SU-DHL-6 (cell line): Measurements from ENCODE around the gene GOLGA1.
"Not testable (repeated sequence)": the region's sequence is repeated elsewhere in the genome, so short reads cannot be mapped to it uniquely, and the experiment has no call there.

Source experiments
- H2AFZ ChIP-seq: fragments of 200-600 bp; sonication (generic); 2 replicates; pipeline ENCODE4 v1.6.1; 2014; ENCODE audit warnings: low read depth, mild to moderate bottlenecking, moderate library complexity, mixed read lengths, antibody characterized with exemption, low read length; ENCODE audit not compliant: severe bottlenecking
- H3F3A ChIP-seq: fragments of 200-600 bp; shearing (Covaris generic); 2 replicates; pipeline ENCODE4 v1.6.0; 2016; ENCODE audit warnings: antibody characterized with exemption, mild to moderate bottlenecking; ENCODE audit not compliant: insufficient read depth
- H3K27ac ChIP-seq: fragments of 200-600 bp; sonication (generic); 2 replicates; pipeline ENCODE4 v1.5.1; 2016; ENCODE audit warnings: low read depth, mild to moderate bottlenecking, low read length, moderate library complexity, mixed read lengths
- H3K27me3 ChIP-seq: fragments of 200-600 bp; sonication (generic), shearing (Covaris generic); 2 replicates; pipeline ENCODE4 v1.6.0; 2014; ENCODE audit warnings: mild to moderate bottlenecking, low read length
- H3K36me3 ChIP-seq: fragments of 200-600 bp; sonication (generic); 2 replicates; pipeline ENCODE4 v1.6.1; 2014; ENCODE audit warnings: mild to moderate bottlenecking, low read length, mixed read lengths
- H3K4me2 ChIP-seq: fragments of 300-600, 200-600 bp; shearing (Covaris generic), sonication (generic); 2 replicates; pipeline ENCODE4 v1.6.0; 2014; ENCODE audit warnings: low read length, low read depth, mild to moderate bottlenecking; ENCODE audit not compliant: poor library complexity, severe bottlenecking
- H3K4me3 ChIP-seq: fragments of 200-600 bp; sonication (generic); 2 replicates; pipeline ENCODE4 v1.5.1; 2014; ENCODE audit warnings: antibody characterized with exemption, low read length, mild to moderate bottlenecking, mixed read lengths; ENCODE audit not compliant: insufficient read depth, poor library complexity, severe bottlenecking
- H3K79me2 ChIP-seq: fragments of 200-600 bp; sonication (generic); 2 replicates; pipeline ENCODE4 v1.6.1; 2014; ENCODE audit warnings: mild to moderate bottlenecking, low read length, moderate library complexity; ENCODE audit not compliant: insufficient read depth
- H3K9ac ChIP-seq: fragments of 200-600 bp; sonication (generic); 2 replicates; pipeline ENCODE4 v1.7.0; 2014; ENCODE audit warnings: mild to moderate bottlenecking, low read length
- H3K9me2 ChIP-seq: fragments of 200-600 bp; sonication (generic); replicated peaks from 2 replicates; pipeline ENCODE4 v1.6.1; 2014; ENCODE audit warnings: low read length; ENCODE audit not compliant: insufficient read depth
- H3K9me3 ChIP-seq: fragments of 200-600 bp; sonication (generic); 2 replicates; pipeline ENCODE4 v1.6.1; 2014; ENCODE audit warnings: low read length, mixed read lengths; ENCODE audit not compliant: insufficient read depth
- H4K20me1 ChIP-seq: fragments of 200-600 bp; sonication (generic); 2 replicates; pipeline ENCODE4 v1.6.1; 2014; ENCODE audit warnings: low read depth, mild to moderate bottlenecking, antibody characterized with exemption, low read length, moderate library complexity, mixed read lengths
- EZH2phosphoT487 ChIP-seq: fragments of 200-600 bp; sonication (generic), shearing (Covaris generic); conservative IDR thresholded peaks from 2 replicates; pipeline ENCODE4 v1.6.1; 2018; ENCODE audit warnings: mild to moderate bottlenecking, antibody characterized with exemption, low read length, moderate library complexity, mixed read lengths
- TF ChIP-seq, protein P1 (sequence below): fragments of 200-600 bp; sonication (generic); IDR thresholded peaks from one replicate; pipeline ENCODE4 v1.5.1; 2017; ENCODE audit warnings: antibody characterized with exemption, mild to moderate bottlenecking, low read length, moderate library complexity; ENCODE audit not compliant: insufficient read depth, poor library complexity, severe bottlenecking

GOLGA1 gene

DNA sequence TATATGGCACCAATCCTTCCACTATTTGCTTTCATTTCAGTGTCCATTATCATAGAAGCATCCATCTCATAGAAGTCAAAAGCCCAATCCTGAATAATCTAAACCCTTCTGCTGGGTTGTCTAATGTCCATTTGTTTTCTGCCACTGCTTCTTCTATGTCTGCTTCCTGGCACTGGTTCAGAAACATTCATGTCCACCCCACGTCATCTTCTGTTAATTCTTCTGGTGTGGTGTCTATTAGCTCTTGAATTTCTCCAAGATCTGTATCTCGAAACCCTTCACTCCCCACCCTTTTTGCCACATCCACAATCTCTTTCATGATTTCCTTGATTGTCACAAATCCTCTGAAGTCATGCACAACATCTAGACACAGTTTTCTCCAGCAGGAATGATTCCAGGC lies 23.2 kb upstream of the GOLGA1 start:
- TF ChIP-seq, protein P1, sequence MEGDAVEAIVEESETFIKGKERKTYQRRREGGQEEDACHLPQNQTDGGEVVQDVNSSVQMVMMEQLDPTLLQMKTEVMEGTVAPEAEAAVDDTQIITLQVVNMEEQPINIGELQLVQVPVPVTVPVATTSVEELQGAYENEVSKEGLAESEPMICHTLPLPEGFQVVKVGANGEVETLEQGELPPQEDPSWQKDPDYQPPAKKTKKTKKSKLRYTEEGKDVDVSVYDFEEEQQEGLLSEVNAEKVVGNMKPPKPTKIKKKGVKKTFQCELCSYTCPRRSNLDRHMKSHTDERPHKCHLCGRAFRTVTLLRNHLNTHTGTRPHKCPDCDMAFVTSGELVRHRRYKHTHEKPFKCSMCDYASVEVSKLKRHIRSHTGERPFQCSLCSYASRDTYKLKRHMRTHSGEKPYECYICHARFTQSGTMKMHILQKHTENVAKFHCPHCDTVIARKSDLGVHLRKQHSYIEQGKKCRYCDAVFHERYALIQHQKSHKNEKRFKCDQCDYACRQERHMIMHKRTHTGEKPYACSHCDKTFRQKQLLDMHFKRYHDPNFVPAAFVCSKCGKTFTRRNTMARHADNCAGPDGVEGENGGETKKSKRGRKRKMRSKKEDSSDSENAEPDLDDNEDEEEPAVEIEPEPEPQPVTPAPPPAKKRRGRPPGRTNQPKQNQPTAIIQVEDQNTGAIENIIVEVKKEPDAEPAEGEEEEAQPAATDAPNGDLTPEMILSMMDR: no peak
- TF ChIP-seq EZH2phosphoT487: no peak
- Histone ChIP-seq H3K9ac (no peak overlapping the region), H3F3A (no peaks in the 10 kb centered on the region; the same call in 1 of the 2 replicates), H3K36me3 (no peaks in the 10 kb centered on the region), H4K20me1 (no peaks in the 10 kb centered on the region), H3K9me2 (no peaks in the 10 kb centered on the region), H3K9me3 (no peaks in the 10 kb centered on the region), H2AFZ (no peak overlapping the region), H3K27ac (no peak overlapping the region), H3K27me3 (no peaks in the 10 kb centered on the region), H3K4me2 (no peak overlapping the region), H3K79me2 (no peaks in the 10 kb centered on the region), H3K4me3 (no peak overlapping the region)

- Histone ChIP-seq H3K27me3 (no peaks in the 10 kb centered on the region), H3K9me3 (no peaks in the 10 kb centered on the region), H3K27ac (no peak overlapping the region), H3F3A (no peaks in the 10 kb centered on the region), H3K4me2 (no peak overlapping the region), H3K79me2 (no peaks in the 10 kb centered on the region), H3K36me3 (no peaks in the 10 kb centered on the region), H3K9ac (no peak overlapping the region), H3K9me2 (no peaks in the 10 kb centered on the region), H3K4me3 (no peak overlapping the region), H4K20me1 (no peaks in the 10 kb centered on the region), H2AFZ (no peak overlapping the region)
- TF ChIP-seq, protein P1: no peak
- TF ChIP-seq EZH2phosphoT487: no peak
Measured at GRCh38 chr9:124960409-124960752, 19.5 kb upstream of the GOLGA1 start.

GRCh38 chr9:124959671-124960408 lies 19.0 kb upstream of the GOLGA1 start:
- H3K4me3 ChIP-seq, H3K9me3 ChIP-seq, H3F3A ChIP-seq, H3K4me2 ChIP-seq, H3K27me3 ChIP-seq, H4K20me1 ChIP-seq, H3K27ac ChIP-seq, H3K36me3 ChIP-seq, H3K9ac ChIP-seq, H2AFZ ChIP-seq, H3K79me2 ChIP-seq, H3K9me2 ChIP-seq: not testable (repeated sequence)

- H3K27me3 ChIP-seq: no peaks in the 10 kb centered on the region
- H3K4me3 ChIP-seq: no peak overlapping the region
- H3K9ac ChIP-seq: no peak overlapping the region
- TF ChIP-seq, protein P1: no peak
- TF ChIP-seq EZH2phosphoT487: no peak
- no peaks in the 10 kb centered on the region for H3K9me3 ChIP-seq
- H3F3A ChIP-seq: no peaks in the 10 kb centered on the region
- H3K4me2 ChIP-seq: no peak overlapping the region
- no peaks in the 10 kb centered on the region for H4K20me1 ChIP-seq
- H2AFZ ChIP-seq: no peak overlapping the region
- no peaks in the 10 kb centered on the region for H3K9me2 ChIP-seq
- no peak overlapping the region for H3K27ac ChIP-seq
- H3K36me3 ChIP-seq: peaks cover 7% of the 10 kb centered on the region; the same call in 1 of the 2 replicates
- H3K79me2 ChIP-seq: no peaks in the 10 kb centered on the region
Measured at GRCh38 chr9:124954255-124954654, 13.4 kb upstream of the GOLGA1 start.
